ENCODE data around the gene CAVIN2.

GRCh38 chr2:191835539-191836350, 11.1 kb downstream of the CAVIN2 start:
- TF ChIP-seq CTCF (conservative IDR thresholded peaks at IDR 0.05; ENCODE audit: low read depth, low read length) (no peak), EZH2 (IDR thresholded peaks at IDR 0.05; ENCODE audit: low read length, unreplicated experiment) (no peak), EZH2phosphoT487 (IDR thresholded peaks at IDR 0.05; ENCODE audit: borderline replicate concordance, low read length) (no peak)
